GM19463 (cell line): ENCODE results near the gene EPS8L3.
"Not testable (repeated sequence)": the region's sequence is repeated elsewhere in the genome, so short reads cannot be mapped to it uniquely, and the experiment has no call there.

Experiments used
- ATAC-seq: cut with Tn5 transposase; IDR thresholded peaks from one replicate; pipeline ENCODE4 v1.9.1; 2021; ENCODE audit warnings: mild to moderate bottlenecking, moderate library complexity; ENCODE audit not compliant: unreplicated experiment

EPS8L3 gene

GRCh38 chr1:109714661-109715372 lies 48.9 kb downstream of the EPS8L3 start:
- ATAC-seq, result no peak

- no peak for ATAC-seq
Observed at GRCh38 chr1:109713636-109714035, 50.1 kb downstream of the EPS8L3 start.

- no peak for ATAC-seq
Observed at GRCh38 chr1:109712321-109712864, 51.3 kb downstream of the EPS8L3 start.

GRCh38 chr1:109711593-109712320 lies 52.0 kb downstream of the EPS8L3 start, which contains the start of gene GSTM5:
Gene GSTM5 (plus strand): TSS chr1:109712251. CDS start chr1:109712313, 62 bp downstream.
- not testable (repeated sequence) for ATAC-seq

- not testable (repeated sequence) for ATAC-seq
Observed at GRCh38 chr1:109709822-109710221, 53.9 kb downstream of the EPS8L3 start.

- not testable (repeated sequence) for ATAC-seq
Observed at GRCh38 chr1:109708949-109709348, 54.8 kb downstream of the EPS8L3 start.

GRCh38 chr1:109705411-109705810 lies 58.3 kb downstream of the EPS8L3 start:
- ATAC-seq, result no peak

GRCh38 chr1:109704173-109704572 lies 59.5 kb downstream of the EPS8L3 start:
- ATAC-seq, result no peak

GRCh38 chr1:109702940-109703339 lies 60.8 kb downstream of the EPS8L3 start:
- ATAC-seq, result not testable (repeated sequence)
